Hepatocyte (in vitro differentiated cells): ENCODE results near the gene EREG. TPM values are rescaled to one million over a fixed set of nuclear protein-coding genes. Genes with fewer than 3 reads are reported as not detected.

Source experiments
- DNase-seq: peaks from one replicate; pipeline ENCODE4 v3.0.0-alpha.2; 2016; ENCODE audit warnings: low spot score
- H2AFZ ChIP-seq: fragments of 200-600 bp; sonication (generic); 2 replicates; pipeline ENCODE4 v1.6.0; 2016; ENCODE audit warnings: antibody characterized with exemption, mild to moderate bottlenecking
- H3K27ac ChIP-seq: fragments of 200-600 bp; sonication (generic); 2 replicates; pipeline ENCODE4 v1.5.1; 2016; ENCODE audit warnings: mild to moderate bottlenecking
- H3K27me3 ChIP-seq: fragments of 200-600 bp; sonication (generic); 2 replicates; pipeline ENCODE4 v1.6.1; 2016
- H3K36me3 ChIP-seq: fragments of 200-600 bp; sonication (generic); replicated peaks from 2 replicates; pipeline ENCODE4 v1.5.1; 2016; ENCODE audit warnings: low read depth; ENCODE audit not compliant: insufficient read depth
- H3K4me1 ChIP-seq: fragments of 200-600 bp; sonication (generic); 2 replicates; pipeline ENCODE4 v1.5.1; 2016; ENCODE audit warnings: mild to moderate bottlenecking, moderate library complexity; ENCODE audit not compliant: insufficient read depth
- H3K4me2 ChIP-seq: fragments of 200-600 bp; sonication (generic); 2 replicates; pipeline ENCODE4 v1.6.0; 2016
- H3K4me3 ChIP-seq: fragments of 200-600 bp; sonication (generic); 2 replicates; pipeline ENCODE4 v1.5.1; 2016; ENCODE audit warnings: mild to moderate bottlenecking
- H3K79me2 ChIP-seq: fragments of 200-600 bp; sonication (generic); 2 replicates; pipeline ENCODE4 v1.6.0; 2017; ENCODE audit warnings: mild to moderate bottlenecking
- H3K9me2 ChIP-seq: fragments of 200-600 bp; sonication (generic); replicated peaks from 2 replicates; pipeline ENCODE4 v1.6.0; 2017; ENCODE audit warnings: mild to moderate bottlenecking; ENCODE audit not compliant: insufficient read depth
- H3K9me3 ChIP-seq: fragments of 200-600 bp; sonication (generic); 2 replicates; pipeline ENCODE4 v1.5.1; 2016; ENCODE audit warnings: low read depth, mild to moderate bottlenecking
- H4K20me1 ChIP-seq: fragments of 200-600 bp; sonication (generic); 2 replicates; pipeline ENCODE4 v1.6.0; 2016; ENCODE audit warnings: mild to moderate bottlenecking; ENCODE audit not compliant: insufficient read depth, poor library complexity, severe bottlenecking
- EZH2 ChIP-seq: fragments of 200-600 bp; sonication (generic); IDR thresholded peaks from 2 replicates; pipeline ENCODE4 v1.6.1; 2016; ENCODE audit warnings: antibody characterized with exemption, mild to moderate bottlenecking, borderline replicate concordance
- EZH2phosphoT487 ChIP-seq: fragments of 200-600 bp; sonication (generic); IDR thresholded peaks from one replicate; pipeline ENCODE4 v1.6.1; 2018; ENCODE audit warnings: antibody characterized with exemption, mild to moderate bottlenecking, low read depth, moderate library complexity; ENCODE audit not compliant: unreplicated experiment, severe bottlenecking
- WGBS: methylation state at CpG from one replicate; pipeline ENCODE4 v1.1.6; 2016; ENCODE audit warnings: low lambda C conversion rate; ENCODE audit errors: missing lambda C conversion rate; 5-methylcytosine and 5-hydroxymethylcytosine counted together
- polyA plus RNA-seq: library from polyadenylated mRNA; unstranded; fragments of >200 nt; fragmentation: Nextera tagmentation; extraction: Ambion mirVana; gene quantifications from 2 replicates; pipeline ENCODE4 v1.2.1, GENCODE V29; 2016
- total RNA-seq: library from RNA; depleted of rRNA; stranded (reverse); fragments of >200 nt; gene quantifications from 2 replicates; pipeline ENCODE4 v1.2.3, GENCODE V29; 2014
- TF ChIP-seq, protein P1 (sequence below): fragments of 200-600 bp; sonication (generic); IDR thresholded peaks from 2 replicates; pipeline ENCODE4 v1.5.1; 2016; ENCODE audit warnings: antibody characterized with exemption, mild to moderate bottlenecking; ENCODE audit not compliant: poor library complexity

The EREG gene
- total and polyA plus RNA-seq, 2 experiments from 2014 or later, result 4.5 to 18.9 TPM

DNA sequence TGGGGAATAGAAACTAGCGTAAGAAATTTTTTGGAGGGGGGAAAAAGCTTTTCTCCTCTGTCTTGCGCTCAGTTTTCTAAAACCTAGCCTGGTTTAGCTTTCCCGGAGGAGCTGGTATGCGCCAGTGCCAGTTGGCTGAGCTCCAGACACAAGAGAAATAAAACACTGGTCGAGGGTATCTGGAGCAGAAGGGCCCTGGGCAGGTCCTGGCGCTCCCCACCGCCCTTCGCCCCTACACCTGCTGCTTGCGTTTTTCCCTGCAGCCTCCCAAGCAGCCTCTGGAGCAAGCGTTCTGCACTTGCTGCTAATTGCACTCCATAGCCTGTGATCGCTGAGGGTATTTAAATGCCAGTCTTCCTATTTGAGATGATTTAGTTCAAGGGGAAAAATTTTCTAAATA lies 816 bp downstream of the EREG start:
- Histone ChIP-seq H3K9me2 (no peaks in the 10 kb centered on the region), H3K27me3 (peaks cover 20% of the 10 kb centered on the region), H3K4me1 (peaks cover 6% of the 10 kb centered on the region), H3K4me2 (peak overlapping the region; percentile 89), H2AFZ (no peak overlapping the region), H3K9me3 (no peaks in the 10 kb centered on the region), H4K20me1 (no peaks in the 10 kb centered on the region), H3K79me2 (peaks cover 7% of the 10 kb centered on the region), H3K36me3 (no peaks in the 10 kb centered on the region), H3K4me3 (peak overlapping the region; percentile 56), H3K27ac (peak overlapping the region; percentile 61)
- TF ChIP-seq EZH2 (no peak), EZH2phosphoT487 (no peak)
- TF ChIP-seq, protein P1, sequence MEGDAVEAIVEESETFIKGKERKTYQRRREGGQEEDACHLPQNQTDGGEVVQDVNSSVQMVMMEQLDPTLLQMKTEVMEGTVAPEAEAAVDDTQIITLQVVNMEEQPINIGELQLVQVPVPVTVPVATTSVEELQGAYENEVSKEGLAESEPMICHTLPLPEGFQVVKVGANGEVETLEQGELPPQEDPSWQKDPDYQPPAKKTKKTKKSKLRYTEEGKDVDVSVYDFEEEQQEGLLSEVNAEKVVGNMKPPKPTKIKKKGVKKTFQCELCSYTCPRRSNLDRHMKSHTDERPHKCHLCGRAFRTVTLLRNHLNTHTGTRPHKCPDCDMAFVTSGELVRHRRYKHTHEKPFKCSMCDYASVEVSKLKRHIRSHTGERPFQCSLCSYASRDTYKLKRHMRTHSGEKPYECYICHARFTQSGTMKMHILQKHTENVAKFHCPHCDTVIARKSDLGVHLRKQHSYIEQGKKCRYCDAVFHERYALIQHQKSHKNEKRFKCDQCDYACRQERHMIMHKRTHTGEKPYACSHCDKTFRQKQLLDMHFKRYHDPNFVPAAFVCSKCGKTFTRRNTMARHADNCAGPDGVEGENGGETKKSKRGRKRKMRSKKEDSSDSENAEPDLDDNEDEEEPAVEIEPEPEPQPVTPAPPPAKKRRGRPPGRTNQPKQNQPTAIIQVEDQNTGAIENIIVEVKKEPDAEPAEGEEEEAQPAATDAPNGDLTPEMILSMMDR, result no peak
- DNase-seq, result peak; percentile 31
- WGBS, result 8% methylated on average over 11 of the region's 11 CpGs

DNA sequence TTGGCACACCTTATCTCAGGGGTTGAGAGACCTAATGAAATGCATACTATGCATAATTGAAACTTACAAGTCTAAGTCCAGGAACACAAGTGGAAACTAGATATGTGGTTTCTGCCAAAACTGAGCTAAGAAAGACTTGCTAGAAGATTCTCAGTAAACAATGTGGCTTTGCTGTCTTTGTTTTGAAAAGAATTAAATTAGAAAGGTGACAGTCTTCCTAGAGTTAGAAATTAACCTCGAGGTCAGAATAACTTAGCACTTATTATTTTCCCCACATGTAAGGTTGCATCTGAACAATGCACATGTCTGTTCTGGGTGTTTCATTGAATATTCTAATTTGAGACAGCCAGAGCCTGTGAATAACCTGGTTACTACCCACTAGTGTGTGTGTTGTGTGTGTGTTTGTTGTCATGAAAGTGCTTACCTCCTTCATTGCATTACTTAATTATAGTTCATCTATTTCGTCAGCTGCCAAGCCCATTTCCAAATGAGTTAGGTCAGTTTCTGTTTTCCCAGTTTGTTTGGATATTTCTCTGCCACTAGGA lies 1.5 kb downstream of the EREG start:
- 68% methylated on average over 2 of the region's 2 CpGs for WGBS
- no peak overlapping the region for H3K4me3 ChIP-seq
- H3K27me3 ChIP-seq, result peaks cover 20% of the 10 kb centered on the region
- no peaks in the 10 kb centered on the region for H4K20me1 ChIP-seq
- no peak overlapping the region for H2AFZ ChIP-seq
- H3K9me3 ChIP-seq, result no peaks in the 10 kb centered on the region
- peaks cover 9% of the 10 kb centered on the region for H3K79me2 ChIP-seq
- H3K36me3 ChIP-seq, result no peaks in the 10 kb centered on the region
- peaks cover 6% of the 10 kb centered on the region for H3K4me1 ChIP-seq
- H3K27ac ChIP-seq, result peak overlapping the region; percentile 61
- peak overlapping the region; percentile 89 for H3K4me2 ChIP-seq
- no peaks in the 10 kb centered on the region for H3K9me2 ChIP-seq
- no peak for TF ChIP-seq EZH2
- TF ChIP-seq, protein P1, result no peak
- no peak for TF ChIP-seq EZH2phosphoT487
- DNase-seq, result no peak

DNA sequence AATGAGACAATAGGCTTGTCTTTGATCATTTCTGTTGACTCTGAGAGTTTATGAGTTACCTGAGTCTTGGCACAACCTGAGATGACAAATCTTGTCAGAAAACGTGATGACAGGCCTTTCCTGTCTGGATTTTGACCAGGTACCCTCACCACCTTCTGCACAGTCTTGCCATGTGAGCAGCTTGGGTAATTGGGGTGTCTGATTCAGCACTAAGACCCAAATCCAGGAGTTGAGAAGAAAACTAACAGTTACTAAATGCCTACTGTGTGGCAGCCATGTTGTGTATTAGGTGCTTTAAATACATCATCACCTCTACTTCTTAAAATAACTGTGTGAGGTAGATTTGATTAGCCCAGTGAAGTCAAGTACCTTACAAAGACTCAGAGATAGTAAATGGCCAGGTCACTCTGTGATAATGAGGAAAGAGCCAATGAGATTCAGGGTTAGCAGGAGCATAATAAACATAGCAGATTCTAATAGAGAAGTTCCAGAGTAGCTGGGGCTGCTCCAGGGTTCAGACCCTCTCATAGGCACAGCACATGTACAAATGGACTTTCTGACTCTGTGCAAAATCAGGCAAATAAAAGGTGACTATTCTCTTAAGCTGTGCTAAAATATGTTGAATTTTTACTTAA lies 2.8 kb downstream of the EREG start:
- Histone ChIP-seq H3K36me3 (no peaks in the 10 kb centered on the region), H3K4me2 (peak overlapping the region; percentile 89), H3K27me3 (peaks cover 20% of the 10 kb centered on the region), H3K4me3 (peak overlapping the region; percentile 24), H3K79me2 (peaks cover 9% of the 10 kb centered on the region), H3K9me2 (no peaks in the 10 kb centered on the region), H3K27ac (no peak overlapping the region), H2AFZ (no peak overlapping the region), H3K9me3 (no peaks in the 10 kb centered on the region), H3K4me1 (peaks cover 6% of the 10 kb centered on the region), H4K20me1 (no peaks in the 10 kb centered on the region)
- DNase-seq, result no peak
- TF ChIP-seq EZH2 (no peak), EZH2phosphoT487 (no peak)
- TF ChIP-seq, protein P1, result no peak
- 50% methylated on average over 1 of the region's 1 CpG for WGBS
